ENCODE data around the gene SCYGR3.

GRCh38 chr2:227578642-227579041 is 36.0 kb downstream of the SCYGR3 start:
- TF ChIP-seq CTCF (IDR thresholded peaks at IDR 0.05), result no peak
- TF ChIP-seq EZH2 (IDR thresholded peaks at IDR 0.05; ENCODE audit: borderline replicate concordance, insufficient read depth, low read depth, low read length, poor library complexity, severe bottlenecking), result no peak

Measured in B cell (primary cell).